ENCODE results near the gene CDH4.
A peak's percentile ranks its signal among the peaks of the same experiment; 100 is the strongest.

The CDH4 gene

GRCh38 chr20:61487346-61487996, 235.4 kb downstream of the CDH4 start:
- H3K27ac Mint-ChIP-seq: no peak overlapping the region
- H3K27me3 Mint-ChIP-seq (ENCODE audit: low read depth): no peaks in the 10 kb centered on the region
- H3K9me3 Mint-ChIP-seq: no peaks in the 10 kb centered on the region
- no peaks in the 10 kb centered on the region for H3K36me3 Mint-ChIP-seq (ENCODE audit: low read depth)
- no peaks in the 10 kb centered on the region for H3K4me1 Mint-ChIP-seq (ENCODE audit: low read depth)
- no peak for DNase-seq (ENCODE audit: low spot score)
- no peak overlapping the region for H3K4me3 Mint-ChIP-seq

GRCh38 chr20:61487997-61488371, 235.9 kb downstream of the CDH4 start:
- no peak overlapping the region for H3K4me3 Mint-ChIP-seq
- H3K9me3 Mint-ChIP-seq: no peaks in the 10 kb centered on the region
- H3K27me3 Mint-ChIP-seq (ENCODE audit: low read depth): no peaks in the 10 kb centered on the region
- H3K4me1 Mint-ChIP-seq (ENCODE audit: low read depth): no peaks in the 10 kb centered on the region
- H3K27ac Mint-ChIP-seq: no peak overlapping the region
- DNase-seq (ENCODE audit: low spot score): no peak
- no peaks in the 10 kb centered on the region for H3K36me3 Mint-ChIP-seq (ENCODE audit: low read depth)

GRCh38 chr20:61490721-61491120, 238.7 kb downstream of the CDH4 start:
- no peak for DNase-seq (ENCODE audit: low spot score)
- no peaks in the 10 kb centered on the region for H3K4me1 Mint-ChIP-seq (ENCODE audit: low read depth)
- no peak overlapping the region for H3K4me3 Mint-ChIP-seq
- H3K36me3 Mint-ChIP-seq (ENCODE audit: low read depth): no peaks in the 10 kb centered on the region
- no peaks in the 10 kb centered on the region for H3K27me3 Mint-ChIP-seq (ENCODE audit: low read depth)
- no peak overlapping the region for H3K27ac Mint-ChIP-seq
- H3K9me3 Mint-ChIP-seq: no peaks in the 10 kb centered on the region

GRCh38 chr20:61492065-61492464, 240.0 kb downstream of the CDH4 start:
- H3K27ac Mint-ChIP-seq: no peak overlapping the region
- DNase-seq (ENCODE audit: low spot score): no peak
- H3K4me1 Mint-ChIP-seq (ENCODE audit: low read depth): peaks cover 5% of the 10 kb centered on the region
- H3K9me3 Mint-ChIP-seq: peaks cover 6% of the 10 kb centered on the region
- H3K4me3 Mint-ChIP-seq: no peak overlapping the region
- H3K36me3 Mint-ChIP-seq (ENCODE audit: low read depth): no peaks in the 10 kb centered on the region
- no peaks in the 10 kb centered on the region for H3K27me3 Mint-ChIP-seq (ENCODE audit: low read depth)

- Mint-ChIP-seq H3K4me3 (no peak overlapping the region), H3K4me1 (ENCODE audit: low read depth) (peaks cover 9% of the 10 kb centered on the region), H3K36me3 (ENCODE audit: low read depth) (no peaks in the 10 kb centered on the region), H3K9me3 (peaks cover 6% of the 10 kb centered on the region), H3K27ac (no peak overlapping the region), H3K27me3 (ENCODE audit: low read depth) (no peaks in the 10 kb centered on the region)
- no peak for DNase-seq (ENCODE audit: low spot score)
Observed at GRCh38 chr20:61493798-61494305, 241.8 kb downstream of the CDH4 start.

- H3K4me3 Mint-ChIP-seq: no peak overlapping the region
- peaks cover 9% of the 10 kb centered on the region for H3K4me1 Mint-ChIP-seq (ENCODE audit: low read depth)
- H3K9me3 Mint-ChIP-seq: peaks cover 6% of the 10 kb centered on the region
- no peak for DNase-seq (ENCODE audit: low spot score)
- no peak overlapping the region for H3K27ac Mint-ChIP-seq
- no peaks in the 10 kb centered on the region for H3K27me3 Mint-ChIP-seq (ENCODE audit: low read depth)
- H3K36me3 Mint-ChIP-seq (ENCODE audit: low read depth): no peaks in the 10 kb centered on the region
Observed at GRCh38 chr20:61494763-61495575, 242.9 kb downstream of the CDH4 start.

- no peak overlapping the region for H3K4me3 Mint-ChIP-seq
- H3K36me3 Mint-ChIP-seq (ENCODE audit: low read depth): no peaks in the 10 kb centered on the region
- no peaks in the 10 kb centered on the region for H3K27me3 Mint-ChIP-seq (ENCODE audit: low read depth)
- no peak overlapping the region for H3K27ac Mint-ChIP-seq
- peaks cover 16% of the 10 kb centered on the region for H3K4me1 Mint-ChIP-seq (ENCODE audit: low read depth)
- peaks cover 6% of the 10 kb centered on the region for H3K9me3 Mint-ChIP-seq
- DNase-seq (ENCODE audit: low spot score): no peak
Observed at GRCh38 chr20:61497029-61497627, 245.1 kb downstream of the CDH4 start.

- no peak for DNase-seq (ENCODE audit: low spot score)
- Mint-ChIP-seq H3K9me3 (peaks cover 6% of the 10 kb centered on the region), H3K27me3 (ENCODE audit: low read depth) (no peaks in the 10 kb centered on the region), H3K4me3 (no peak overlapping the region), H3K36me3 (ENCODE audit: low read depth) (no peaks in the 10 kb centered on the region), H3K4me1 (ENCODE audit: low read depth) (peaks cover 16% of the 10 kb centered on the region), H3K27ac (no peak overlapping the region)
Observed at GRCh38 chr20:61499859-61500554, 247.9 kb downstream of the CDH4 start.

- no peaks in the 10 kb centered on the region for H3K36me3 Mint-ChIP-seq (ENCODE audit: low read depth)
- peaks cover 16% of the 10 kb centered on the region for H3K4me1 Mint-ChIP-seq (ENCODE audit: low read depth)
- H3K9me3 Mint-ChIP-seq: peaks cover 6% of the 10 kb centered on the region
- H3K27ac Mint-ChIP-seq: peak overlapping the region; percentile 82
- H3K27me3 Mint-ChIP-seq (ENCODE audit: low read depth): no peaks in the 10 kb centered on the region
- no peak for DNase-seq (ENCODE audit: low spot score)
- peak overlapping the region; percentile 41 for H3K4me3 Mint-ChIP-seq
Observed at GRCh38 chr20:61500791-61501321, 248.8 kb downstream of the CDH4 start.

GRCh38 chr20:61502433-61502832, 250.4 kb downstream of the CDH4 start:
- Mint-ChIP-seq H3K4me1 (ENCODE audit: low read depth) (peaks cover 8% of the 10 kb centered on the region), H3K27ac (no peak overlapping the region), H3K27me3 (ENCODE audit: low read depth) (no peaks in the 10 kb centered on the region), H3K9me3 (no peaks in the 10 kb centered on the region), H3K36me3 (ENCODE audit: low read depth) (no peaks in the 10 kb centered on the region), H3K4me3 (no peak overlapping the region)
- no peak for DNase-seq (ENCODE audit: low spot score)

- H3K36me3 Mint-ChIP-seq (ENCODE audit: low read depth): no peaks in the 10 kb centered on the region
- no peaks in the 10 kb centered on the region for H3K27me3 Mint-ChIP-seq (ENCODE audit: low read depth)
- DNase-seq (ENCODE audit: low spot score): no peak
- H3K27ac Mint-ChIP-seq: no peak overlapping the region
- peaks cover 7% of the 10 kb centered on the region for H3K4me1 Mint-ChIP-seq (ENCODE audit: low read depth)
- no peaks in the 10 kb centered on the region for H3K9me3 Mint-ChIP-seq
- no peak overlapping the region for H3K4me3 Mint-ChIP-seq
Observed at GRCh38 chr20:61503106-61503505, 251.0 kb downstream of the CDH4 start.

GRCh38 chr20:61505508-61505907, 253.4 kb downstream of the CDH4 start:
- H3K36me3 Mint-ChIP-seq (ENCODE audit: low read depth): no peaks in the 10 kb centered on the region
- H3K4me1 Mint-ChIP-seq (ENCODE audit: low read depth): peaks cover 7% of the 10 kb centered on the region
- DNase-seq (ENCODE audit: low spot score): no peak
- no peaks in the 10 kb centered on the region for H3K27me3 Mint-ChIP-seq (ENCODE audit: low read depth)
- H3K9me3 Mint-ChIP-seq: no peaks in the 10 kb centered on the region
- H3K27ac Mint-ChIP-seq: no peak overlapping the region
- H3K4me3 Mint-ChIP-seq: no peak overlapping the region

- H3K4me1 Mint-ChIP-seq (ENCODE audit: low read depth): no peaks in the 10 kb centered on the region
- no peaks in the 10 kb centered on the region for H3K27me3 Mint-ChIP-seq (ENCODE audit: low read depth)
- DNase-seq (ENCODE audit: low spot score): no peak
- H3K9me3 Mint-ChIP-seq: no peaks in the 10 kb centered on the region
- no peak overlapping the region for H3K27ac Mint-ChIP-seq
- no peak overlapping the region for H3K4me3 Mint-ChIP-seq
- no peaks in the 10 kb centered on the region for H3K36me3 Mint-ChIP-seq (ENCODE audit: low read depth)
Observed at GRCh38 chr20:61507778-61508177, 255.7 kb downstream of the CDH4 start.
